HepG2 (cell line): ENCODE data around the gene EIF4G2. TPM values are rescaled to one million over a fixed set of nuclear protein-coding genes. Genes with fewer than 3 reads are reported as not detected.

ENCODE experiments used
- ATAC-seq: fragments of 200-7000 bp; cut with Tn5 transposase; 3 replicates; pipeline ENCODE4 v1.9.1; 2020; ENCODE audit warnings: mild to moderate bottlenecking, moderate library complexity
- BruUV-seq: library from RNA; stranded (reverse); fragments of 400-500 nt; replicated peaks from 2 replicates; lab custom pipeline; 2021; lab: Mats Ljungman, UMichigan
- CTCF ChIA-PET: fragments of 300-600 bp; formaldehyde crosslinking; extraction: SDS; loops from one replicate; lab custom pipeline; 2021; ENCODE audit warnings: low total read pairs, inconsistent platforms, low intra/inter-chr PET ratio; lab: Yijun Ruan, JAX
- POLR2A ChIA-PET: fragments of 350-600 bp; sonication (Branson Sonifier 250); formaldehyde crosslinking; loops from one replicate; lab custom pipeline; 2020; ENCODE audit warnings: antibody characterized with exemption, inconsistent platforms; lab: Yijun Ruan, JAX
- DNase-seq: peaks from one replicate; pipeline ENCODE4 v3.0.0-alpha.2; 2015; ENCODE audit warnings: low spot score
- FAIRE-seq: peaks from 3 replicates; lab custom pipeline; 2011; peaks lifted over from hg19 to GRCh38; lab: Jason Lieb, UNC
- H2AFZ ChIP-seq: one replicate; pipeline ENCODE4 v1.6.1; 2011; ENCODE audit warnings: low read length, inconsistent platforms
- H3K27ac ChIP-seq: fragments of 300-600 bp; 3 replicates; pipeline ENCODE4 v1.8.0; 2011; ENCODE audit warnings: mixed run types, mild to moderate bottlenecking, mixed read lengths, low read length, inconsistent platforms; ENCODE audit not compliant: insufficient read depth; ENCODE audit errors: extremely low read length
- H3K27me3 ChIP-seq, 2 experiments: fragments of 200-600 bp in 1 of 2; 2 replicates in 1 of 2; 3 replicates in 1 of 2; pipeline versions ENCODE4 v1.6.0 to v1.8.0; 2011; ENCODE audit warnings: low read length in 2 of 2, mild to moderate bottlenecking in 2 of 2, moderate library complexity in 2 of 2, inconsistent platforms in 1 of 2; ENCODE audit not compliant: insufficient read depth in 2 of 2, control insufficient read depth in 1 of 2
- H3K36me3 ChIP-seq, 2 experiments: fragments of 200-600 bp in 1 of 2; replicated peaks in 1 of 2; 2 replicates in 1 of 2; 3 replicates in 1 of 2; pipeline versions ENCODE4 v1.5.1 to v1.8.0; 2011; ENCODE audit warnings: low read length in 2 of 2, inconsistent platforms in 1 of 2; ENCODE audit not compliant: insufficient read depth in 2 of 2, control insufficient read depth in 1 of 2
- H3K4me1 ChIP-seq: 2 replicates; pipeline ENCODE4 v1.5.1; 2012; ENCODE audit warnings: low read length, inconsistent platforms; ENCODE audit not compliant: insufficient read depth
- H3K4me2 ChIP-seq: 2 replicates; pipeline ENCODE4 v1.6.0; 2011; ENCODE audit warnings: low read depth, low read length, inconsistent platforms
- H3K4me3 ChIP-seq, 3 experiments: fragments of 200-600 bp in 1 of 3; sonication (generic), shearing (Covaris generic) in 1 of 3; replicated peaks in 1 of 3; 2 replicates each; pipeline ENCODE4 v1.5.1; 2011 to 2016; ENCODE audit warnings: low read length in 3 of 3, inconsistent platforms in 2 of 3, low read depth in 2 of 3, mild to moderate bottlenecking in 2 of 3, control low read depth in 1 of 3, mixed read lengths in 1 of 3; ENCODE audit not compliant: insufficient read depth in 1 of 3
- H3K79me2 ChIP-seq: one replicate; pipeline ENCODE4 v1.6.1; 2011; ENCODE audit warnings: low read length, inconsistent platforms; ENCODE audit not compliant: insufficient read depth
- H3K9ac ChIP-seq: 2 replicates; pipeline ENCODE4 v1.6.0; 2011; ENCODE audit warnings: mild to moderate bottlenecking, low read depth, low read length, inconsistent platforms; ENCODE audit not compliant: insufficient read depth
- H3K9me3 ChIP-seq: 2 replicates; pipeline ENCODE4 v1.5.1; 2012; ENCODE audit warnings: mild to moderate bottlenecking, low read length
- H4K20me1 ChIP-seq: 2 replicates; pipeline ENCODE4 v1.6.0; 2011; ENCODE audit warnings: inconsistent platforms, mild to moderate bottlenecking, low read length, moderate library complexity; ENCODE audit not compliant: insufficient read depth
- ATAD3A ChIP-seq: sonication (generic); formaldehyde crosslinking; IDR thresholded peaks from 2 replicates; pipeline ENCODE4 v1.4.0; 2020; ENCODE audit warnings: missing genetic modification reagents
- HHEX ChIP-seq: IDR thresholded peaks from 2 replicates; pipeline ENCODE4 v1.6.1; 2016; ENCODE audit warnings: control low read depth
- HOXD1 ChIP-seq: sonication (generic); formaldehyde crosslinking; IDR thresholded peaks from 2 replicates; pipeline ENCODE4 v1.5.0; 2020; ENCODE audit warnings: missing genetic modification reagents
- NRL ChIP-seq: sonication (generic); formaldehyde crosslinking; IDR thresholded peaks from 2 replicates; pipeline ENCODE4 v1.5.0; 2020; ENCODE audit warnings: missing genetic modification reagents, mild to moderate bottlenecking, moderate library complexity, borderline replicate concordance
- PRMT3 ChIP-seq: sonication (generic); formaldehyde crosslinking; IDR thresholded peaks from 2 replicates; pipeline ENCODE4 v1.8.1; 2022; ENCODE audit warnings: low read depth, mild to moderate bottlenecking, moderate library complexity, missing genetic modification reagents, borderline replicate concordance
- SKI ChIP-seq: fragments of 450-650 bp; IDR thresholded peaks from one replicate; pipeline ENCODE4 v1.6.1; 2018; ENCODE audit warnings: mild to moderate bottlenecking; ENCODE audit not compliant: partially characterized antibody
- THYN1 ChIP-seq: sonication (generic); formaldehyde crosslinking; IDR thresholded peaks from 2 replicates; pipeline ENCODE4 v1.8.1; 2023; ENCODE audit warnings: low read depth, mild to moderate bottlenecking, moderate library complexity, missing genetic modification reagents, borderline replicate concordance
- ZNF33B ChIP-seq: sonication (generic); formaldehyde crosslinking; IDR thresholded peaks from 2 replicates; pipeline ENCODE4 v1.5.1; 2020; ENCODE audit warnings: mild to moderate bottlenecking, missing genetic modification reagents
- WGBS: methylation state at CpG from one replicate; pipeline ENCODE4 v1.1.6; 2017; ENCODE audit warnings: low lambda C conversion rate; 5-methylcytosine and 5-hydroxymethylcytosine counted together
- in situ Hi-C: cut with HindIII; loops from 2 replicates; pipeline ENCODE4 v1.10.0; 2017; ENCODE audit warnings: low pct_unique_long_range_greater_than_20kb; ENCODE audit not compliant: extremely low pct_ligation_motif_present
- intact Hi-C: fragments of 100-400 bp; cut with micrococcal nuclease; formaldehyde crosslinking; loops from one replicate; pipeline ENCODE4 v1.10.0; 2022; ENCODE audit not compliant: unreplicated experiment
- polyA plus RNA-seq, 8 experiments: library from polyadenylated mRNA; depleted of rRNA in 3 of 8; stranded (reverse) in 7 of 8; unstranded in 1 of 8; fragments of >200 nt; fragmentation: Illumina TruSeq in 4 of 8; extraction: Trizol in 4 of 8; gene quantifications; 2 replicates each; pipeline versions ENCODE4 v1.2.1 to v1.2.3, GENCODE V29; 2011 to 2016; ENCODE audit warnings: low read depth in 4 of 8, missing spikeins in 1 of 8, mixed read lengths in 1 of 8; ENCODE audit not compliant: insufficient read depth in 1 of 8
- total RNA-seq, 5 experiments: library from RNA; depleted of rRNA; stranded (reverse); fragments of >200 nt; fragmentation: Illumina TruSeq; extraction: Trizol; gene quantifications; 2 replicates each; pipeline ENCODE4 v1.2.3, GENCODE V29; 2016; ENCODE audit warnings: low read depth in 1 of 5
- TF ChIP-seq, protein P1 (sequence below): sonication (generic); formaldehyde crosslinking; IDR thresholded peaks from 2 replicates; pipeline ENCODE4 v1.8.0; 2022; ENCODE audit warnings: mild to moderate bottlenecking, missing genetic modification reagents, borderline replicate concordance
- TF ChIP-seq, protein P2 (sequence below): sonication (generic); formaldehyde crosslinking; IDR thresholded peaks from 2 replicates; pipeline ENCODE4 v1.4.0; 2020; ENCODE audit warnings: mild to moderate bottlenecking, missing genetic modification reagents

Gene EIF4G2
- total and polyA plus RNA-seq, 2 of the 13 experiments (the other 11 are each of a cell fraction or from before 2014, with no cell fraction given): 362 to 546 TPM

DNA sequence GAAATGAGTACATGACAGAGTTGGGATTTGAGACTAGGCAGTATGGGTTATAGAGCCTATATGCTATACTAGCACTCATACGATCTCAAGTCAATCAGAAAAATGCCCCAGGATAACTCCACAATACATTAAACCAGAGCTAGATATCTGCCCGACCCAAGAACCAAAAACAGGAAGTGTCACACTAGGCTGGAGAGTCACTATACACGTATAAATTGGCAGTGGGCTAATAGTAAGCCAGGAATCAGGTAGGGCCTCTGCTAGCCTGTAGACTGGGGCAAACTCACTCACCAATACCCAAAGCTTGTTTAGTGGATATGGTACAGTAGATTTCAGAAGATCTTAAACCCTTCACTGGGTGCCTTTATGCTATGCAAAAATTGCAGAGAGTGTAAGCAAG lies 16.2 kb upstream of the EIF4G2 start:
- no peaks in the 10 kb centered on the region for H3K4me1 ChIP-seq
- no peak for DNase-seq
- CTCF ChIA-PET: no interaction called here
- no peaks in the 10 kb centered on the region for H3K27me3 ChIP-seq
- POLR2A ChIA-PET: no interaction called here
- H3K79me2 ChIP-seq: no peaks in the 10 kb centered on the region
- H3K4me3 ChIP-seq: no peak overlapping the region
- H3K36me3 ChIP-seq: no peaks in the 10 kb centered on the region
- no peak for ATAC-seq
- H3K9ac ChIP-seq: no peak overlapping the region
- no peak for FAIRE-seq
- no peaks in the 10 kb centered on the region for H3K9me3 ChIP-seq
- BruUV-seq: no TSS peak
- TF ChIP-seq NRL (CRISPR knock-in tag) (no peak), ZNF33B (CRISPR knock-in tag) (no peak), HHEX (CRISPR knock-in tag) (no peak), THYN1 (no peak), PRMT3 (CRISPR knock-in tag) (no peak), HOXD1 (CRISPR knock-in tag) (no peak), SKI (no peak), ATAD3A (CRISPR knock-in tag) (no peak)
- TF ChIP-seq, protein P1, sequence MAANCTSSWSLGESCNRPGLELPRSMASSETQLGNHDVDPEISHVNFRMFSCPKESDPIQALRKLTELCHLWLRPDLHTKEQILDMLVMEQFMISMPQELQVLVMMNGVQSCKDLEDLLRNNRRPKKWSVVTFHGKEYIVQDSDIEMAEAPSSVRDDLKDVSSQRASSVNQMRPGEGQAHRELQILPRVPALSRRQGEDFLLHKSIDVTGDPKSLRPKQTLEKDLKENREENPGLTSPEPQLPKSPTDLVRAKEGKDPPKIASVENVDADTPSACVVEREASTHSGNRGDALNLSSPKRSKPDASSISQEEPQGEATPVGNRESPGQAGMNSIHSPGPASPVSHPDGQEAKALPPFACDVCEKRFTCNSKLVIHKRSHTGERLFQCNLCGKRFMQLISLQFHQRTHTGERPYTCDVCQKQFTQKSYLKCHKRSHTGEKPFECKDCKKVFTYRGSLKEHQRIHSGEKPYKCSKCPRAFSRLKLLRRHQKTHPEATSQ (CRISPR knock-in tag): no peak
- TF ChIP-seq, protein P2, sequence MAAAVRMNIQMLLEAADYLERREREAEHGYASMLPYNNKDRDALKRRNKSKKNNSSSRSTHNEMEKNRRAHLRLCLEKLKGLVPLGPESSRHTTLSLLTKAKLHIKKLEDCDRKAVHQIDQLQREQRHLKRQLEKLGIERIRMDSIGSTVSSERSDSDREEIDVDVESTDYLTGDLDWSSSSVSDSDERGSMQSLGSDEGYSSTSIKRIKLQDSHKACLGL: no peak
- intact Hi-C loops: no loop called here
- no peaks in the 10 kb centered on the region for H4K20me1 ChIP-seq
- in situ Hi-C loops: no loop called here
- H2AFZ ChIP-seq: no peak overlapping the region
- no peak overlapping the region for H3K4me2 ChIP-seq
- WGBS: 40% methylated on average over 3 of the region's 3 CpGs
- H3K27ac ChIP-seq: no peak overlapping the region
